T-cell (primary cell): ENCODE results near the gene KANSL2. TPM values are rescaled to one million over a fixed set of nuclear protein-coding genes. Genes with fewer than 3 reads are reported as not detected.
"Not testable (repeated sequence)": the region's sequence is repeated elsewhere in the genome, so short reads cannot be mapped to it uniquely, and the experiment has no call there.

ENCODE experiments used
- ATAC-seq, 4 experiments: fragments of 200-7000 bp in 3 of 4; fragments of 150-1000 bp in 1 of 4; cut with Tn5 transposase; replicated peaks in 1 of 4; 1 replicate in 3 of 4; 2 replicates in 1 of 4; pipeline ENCODE4 v1.10.0; 2021; ENCODE audit warnings: moderate library complexity in 3 of 4, mild to moderate bottlenecking in 2 of 4, moderate number of reproducible peaks in 1 of 4
- CTCF ChIA-PET, 2 donors: fragments of 300-600 bp; sonication (Branson Sonifier 250); formaldehyde crosslinking; loops; one replicate each; lab custom pipeline; 2022; ENCODE audit warnings: antibody characterized with exemption in 2 of 2; lab: Charles Lee
- POLR2A ChIA-PET, 2 donors: fragments of 300-600 bp; sonication (Branson Sonifier 250); formaldehyde crosslinking; loops; one replicate each; lab custom pipeline; 2022; ENCODE audit warnings: antibody characterized with exemption in 2 of 2; lab: Charles Lee
- DNase-seq, 35 experiments: peaks; one replicate each; pipeline versions ENCODE4 v3.0.0 to v3.0.0-alpha.2; 2013 to 2023
- H3K27ac ChIP-seq: one replicate; pipeline ENCODE4 v1.5.1; 2013; ENCODE audit warnings: low read length
- H3K27me3 ChIP-seq, 2 experiments: replicated peaks in 1 of 2; 1 replicate in 1 of 2; 2 replicates in 1 of 2; pipeline versions ENCODE4 v1.6.1 to v1.7.0; 2013; ENCODE audit warnings: low read length in 1 of 2, mixed read lengths in 1 of 2; ENCODE audit not compliant: control insufficient read depth in 2 of 2, insufficient read depth in 2 of 2; ENCODE audit errors: extremely low read depth in 1 of 2
- H3K36me3 ChIP-seq, 2 donors: 1 replicate in 1 of 2; 2 replicates in 1 of 2; pipeline versions ENCODE4 v1.6.1 to v1.7.0; 2013; ENCODE audit warnings: low read length in 1 of 2; ENCODE audit not compliant: control insufficient read depth in 2 of 2, insufficient read depth in 1 of 2; ENCODE audit errors: extremely low read depth in 1 of 2
- H3K4me1 ChIP-seq, 2 experiments: 1 replicate in 1 of 2; 2 replicates in 1 of 2; pipeline versions ENCODE4 v1.6.1 to v1.7.0; 2013; ENCODE audit warnings: low read length in 2 of 2, mixed read lengths in 1 of 2; ENCODE audit not compliant: insufficient read depth in 2 of 2, control insufficient read depth in 1 of 2; ENCODE audit errors: extremely low read depth in 1 of 2
- H3K4me3 ChIP-seq, 2 donors: 1 replicate in 1 of 2; 2 replicates in 1 of 2; pipeline versions ENCODE4 v1.5.1 to v1.7.0; 2013; ENCODE audit warnings: mild to moderate bottlenecking in 2 of 2, low read length in 1 of 2, moderate library complexity in 1 of 2; ENCODE audit not compliant: control insufficient read depth in 1 of 2; ENCODE audit errors: extremely low read depth in 1 of 2
- H3K9me3 ChIP-seq: 2 replicates; pipeline ENCODE4 v1.7.0; 2013
- H3K27ac Mint-ChIP-seq, 2 donors: one replicate each; pipeline ENCODE4 v1.8.0; 2020 to 2021; ENCODE audit warnings: mild to moderate bottlenecking in 2 of 2, mixed read lengths in 2 of 2
- H3K27me3 Mint-ChIP-seq, 2 donors: one replicate each; pipeline ENCODE4 v1.8.0; 2021 to 2022; ENCODE audit warnings: mixed read lengths in 2 of 2
- H3K36me3 Mint-ChIP-seq: one replicate; pipeline ENCODE4 v1.8.0; 2021; ENCODE audit warnings: mixed read lengths
- H3K4me1 Mint-ChIP-seq, 3 donors: one replicate each; pipeline ENCODE4 v1.8.0; 2020 to 2022; ENCODE audit warnings: mixed read lengths in 3 of 3, mild to moderate bottlenecking in 1 of 3
- H3K4me3 Mint-ChIP-seq, 3 donors: one replicate each; pipeline ENCODE4 v1.8.0; 2020 to 2022; ENCODE audit warnings: mild to moderate bottlenecking in 3 of 3, mixed read lengths in 3 of 3, moderate library complexity in 3 of 3
- H3K9me3 Mint-ChIP-seq, 3 donors: one replicate each; pipeline ENCODE4 v1.8.0; 2020 to 2022; ENCODE audit warnings: mixed read lengths in 3 of 3
- WGBS: methylation state at CpG from one replicate; pipeline ENCODE4 v1.1.5; 2013; ENCODE audit warnings: missing lambda C conversion rate; ENCODE audit not compliant: insufficient coverage; 5-methylcytosine and 5-hydroxymethylcytosine counted together
- total RNA-seq, 35 experiments: library from RNA in 6 of 35; stranded (reverse) in 6 of 35; fragments of 120-200 nt in 1 of 35; gene quantifications; one replicate each; pipeline versions ENCODE4 v1.2.1 to v1.2.4 and lab custom pipeline; 2013 to 2026

KANSL2 gene, protein sequence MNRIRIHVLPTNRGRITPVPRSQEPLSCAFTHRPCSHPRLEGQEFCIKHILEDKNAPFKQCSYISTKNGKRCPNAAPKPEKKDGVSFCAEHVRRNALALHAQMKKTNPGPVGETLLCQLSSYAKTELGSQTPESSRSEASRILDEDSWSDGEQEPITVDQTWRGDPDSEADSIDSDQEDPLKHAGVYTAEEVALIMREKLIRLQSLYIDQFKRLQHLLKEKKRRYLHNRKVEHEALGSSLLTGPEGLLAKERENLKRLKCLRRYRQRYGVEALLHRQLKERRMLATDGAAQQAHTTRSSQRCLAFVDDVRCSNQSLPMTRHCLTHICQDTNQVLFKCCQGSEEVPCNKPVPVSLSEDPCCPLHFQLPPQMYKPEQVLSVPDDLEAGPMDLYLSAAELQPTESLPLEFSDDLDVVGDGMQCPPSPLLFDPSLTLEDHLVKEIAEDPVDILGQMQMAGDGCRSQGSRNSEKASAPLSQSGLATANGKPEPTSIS
- total RNA-seq, result 100 to 1,000 TPM in 2 of 5 donors, 10 to 100 TPM in 3; 64.1 to 118 (median 66.4) TPM
- total RNA-seq (2013), result 67.7 TPM
- 68.2 to 193 (median 94.8) reads per million in 29 experiments for total RNA-seq (lab: John Stamatoyannopoulos, UW)

DNA sequence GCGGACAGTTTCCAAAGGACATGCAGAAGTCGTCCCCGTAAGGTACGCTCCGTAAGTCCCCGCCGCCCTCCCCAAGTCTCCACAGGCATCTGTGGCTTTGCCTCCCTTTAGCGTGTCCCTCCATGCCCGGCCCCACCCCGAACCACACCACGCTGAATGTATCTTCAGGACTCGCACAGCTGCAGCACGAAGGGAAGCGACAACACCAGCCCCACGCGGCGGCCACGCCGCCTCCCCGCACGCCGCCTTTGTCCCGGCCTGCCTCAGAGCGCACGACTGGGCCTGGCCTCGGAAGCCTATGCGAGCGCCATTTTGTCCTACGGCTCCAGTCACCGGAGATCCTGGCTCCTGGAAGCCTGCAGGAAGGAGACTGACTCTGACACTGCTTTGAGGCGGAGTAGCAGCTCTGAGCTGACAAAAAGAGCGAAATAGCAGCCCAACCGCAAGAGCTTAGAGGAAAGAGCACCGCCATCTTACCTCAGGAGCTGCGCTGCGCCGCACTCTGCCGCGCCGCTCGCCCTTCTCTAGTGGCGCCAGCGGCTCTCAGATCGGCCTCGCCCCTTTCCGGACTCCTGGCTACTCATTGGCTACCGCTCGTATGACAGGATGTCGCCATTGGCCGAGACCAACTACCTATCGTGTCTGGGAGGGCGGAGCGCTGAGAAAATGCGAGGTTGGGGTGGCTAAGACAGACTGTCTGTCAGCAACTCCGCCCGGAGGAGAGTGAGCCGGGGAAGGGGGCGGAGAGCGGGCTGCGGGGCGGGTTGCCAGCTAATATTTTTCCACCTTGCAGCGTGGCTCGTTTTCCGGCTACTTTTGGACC lies at the start of gene KANSL2:
Gene KANSL2, minus strand, starts transcription at position 529 of the 823 bp plus-strand sequence. CDS start 606 bp downstream, outside the sequence.
- DNase-seq (peak; percentile 90 to 99 (median 98)), ATAC-seq (peak; percentile 94 to 97 (median 96))
- ChIA-PET CTCF (interaction anchor here in 1 of 2 donors (1.1 to 1.3 kb wide), 2 partner anchors 35 to 170 kb away, joined by 3 to 4 read pairs; partner anchors contain the start of genes CCNT1 and DDX23), POLR2A (interaction anchor here (0.5 to 1.8 kb wide), 10 partner anchors 11 to 525 kb away, joined by 3 to 12 read pairs (median 3); partner anchors contain the start of genes ASB8 (in 1 of the 2) and DDX23 (in 1 of the 2))
- Mint-ChIP-seq H3K4me3 (peak within 1 kb of the TSS; percentile 95 to 98 (median 96)), H3K36me3 (peaks cover 32% of the 10 kb centered on the region), H3K27ac (peak within 1 kb of the TSS; percentile 98), H3K9me3 (no peaks in the 10 kb centered on the region), H3K4me1 (peaks cover 43 to 52% (median 44%) of the 10 kb centered on the region in 3 donors), H3K27me3 (no peaks in the 10 kb centered on the region)
- H3K27me3 ChIP-seq, result no peaks in the 10 kb centered on the region
- H3K4me1 ChIP-seq, result peaks cover 32 to 35% of the 10 kb centered on the region in 2 experiments
- peak within 1 kb of the TSS; percentile 88 to 92 for H3K4me3 ChIP-seq
- peaks cover 3 to 31% of the 10 kb centered on the region in 2 donors for H3K36me3 ChIP-seq
- H3K9me3 ChIP-seq, result no peaks in the 10 kb centered on the region
- H3K27ac ChIP-seq, result peak within 1 kb of the TSS; percentile 92
- WGBS, result under 1% methylated on average over 64 of the region's 64 CpGs

DNA sequence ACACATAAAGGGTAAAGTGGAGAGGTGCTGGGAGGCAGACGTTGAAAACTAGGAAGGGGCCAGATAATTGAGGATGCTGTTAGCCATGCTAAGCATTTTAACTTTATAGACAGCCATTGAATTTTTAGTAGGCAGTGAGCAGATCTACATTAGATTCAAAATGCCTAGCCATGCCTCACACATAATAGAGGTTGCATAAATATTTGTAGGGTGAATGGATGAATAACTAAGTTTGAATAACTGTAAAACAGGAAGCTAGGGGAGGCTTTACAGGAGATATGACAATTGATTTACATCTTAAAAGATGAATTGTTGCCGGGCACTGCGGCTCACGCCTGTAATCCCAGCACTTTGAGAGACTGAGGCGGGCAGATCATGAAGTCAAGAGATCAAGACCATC lies 46.8 kb upstream of the KANSL2 start:
- H3K9me3 Mint-ChIP-seq, result no peaks in the 10 kb centered on the region
- Histone ChIP-seq H3K4me3 (no peak overlapping the region), H3K36me3 (no peaks in the 10 kb centered on the region), H3K9me3 (no peaks in the 10 kb centered on the region), H3K27ac (no peak overlapping the region), H3K27me3 (peaks cover 0 to 5% of the 10 kb centered on the region in 2 experiments), H3K4me1 (no peaks in the 10 kb centered on the region)
- DNase-seq (no peak), ATAC-seq (no peak)
- ChIA-PET CTCF (interaction anchor here in 1 of 2 donors (1.1 kb wide), 1 partner anchor 25 kb away, joined by 8 read pairs; no protein-coding TSS in a partner anchor), POLR2A (no interaction called here)
- H3K27ac Mint-ChIP-seq, result no peak overlapping the region
- 90% methylated on average over 4 of the region's 5 CpGs for WGBS
- H3K4me1 Mint-ChIP-seq, result no peaks in the 10 kb centered on the region
- no peak overlapping the region for H3K4me3 Mint-ChIP-seq
- no peaks in the 10 kb centered on the region for H3K36me3 Mint-ChIP-seq
- peaks cover 0 to 6% of the 10 kb centered on the region in 2 donors for H3K27me3 Mint-ChIP-seq

GRCh38 chr12:48720737-48721136 lies 38.7 kb upstream of the KANSL2 start:
- H3K27ac Mint-ChIP-seq, DNase-seq, ATAC-seq, H3K4me3 ChIP-seq, POLR2A ChIA-PET, H3K27me3 ChIP-seq, H3K9me3 ChIP-seq, H3K4me3 Mint-ChIP-seq, H3K36me3 Mint-ChIP-seq, H3K27ac ChIP-seq, H3K27me3 Mint-ChIP-seq, CTCF ChIA-PET, H3K36me3 ChIP-seq: not testable (repeated sequence)
- Mint-ChIP-seq H3K4me1 (peaks cover 13 to 16% (median 14%) of the 10 kb centered on the region in 3 donors), H3K9me3 (peaks cover 11 to 14% (median 13%) of the 10 kb centered on the region in 3 donors)
- WGBS, result 100% methylated on average over 1 of the region's 1 CpG
- H3K4me1 ChIP-seq, result peaks cover 3 to 11% of the 10 kb centered on the region in 2 experiments

DNA sequence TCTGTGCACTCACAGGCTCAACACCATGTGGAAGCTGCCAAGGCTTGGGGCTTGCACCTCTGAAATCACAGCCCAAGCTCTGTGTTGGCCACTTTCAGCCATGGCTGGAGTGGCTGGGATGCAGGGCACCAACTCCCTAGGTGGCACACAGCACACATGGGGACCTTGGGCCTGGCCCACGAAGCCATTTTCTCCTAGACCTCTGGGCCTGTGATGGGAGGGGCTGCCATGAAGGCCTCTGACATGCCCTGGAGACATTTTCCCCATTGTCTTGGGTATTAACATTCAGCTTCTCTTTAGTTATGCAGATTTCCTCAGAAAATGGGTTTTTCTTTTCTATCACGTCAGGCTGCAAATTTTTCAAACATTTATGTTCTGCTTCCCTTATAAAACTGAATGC lies 38.1 kb upstream of the KANSL2 start:
- H3K27ac ChIP-seq, ATAC-seq, H3K36me3 Mint-ChIP-seq, H3K9me3 ChIP-seq, H3K36me3 ChIP-seq, H3K4me3 ChIP-seq, H3K4me3 Mint-ChIP-seq, H3K27ac Mint-ChIP-seq, H3K27me3 ChIP-seq, DNase-seq, H3K27me3 Mint-ChIP-seq, CTCF ChIA-PET: not testable (repeated sequence)
- peaks cover 6 to 16% of the 10 kb centered on the region in 2 experiments for H3K4me1 ChIP-seq
- peaks cover 19 to 21% (median 20%) of the 10 kb centered on the region in 3 donors for H3K4me1 Mint-ChIP-seq
- POLR2A ChIA-PET, result interaction anchor here in 1 of 2 donors (0.6 kb wide), 1 partner anchor 33 kb away, joined by 8 read pairs; no protein-coding TSS in a partner anchor
- WGBS, result 50% methylated on average over 1 of the region's 2 CpGs
- H3K9me3 Mint-ChIP-seq, result peaks cover 11 to 14% (median 13%) of the 10 kb centered on the region in 3 donors

- H3K9me3 ChIP-seq, POLR2A ChIA-PET, H3K4me3 Mint-ChIP-seq, ATAC-seq, H3K27me3 ChIP-seq, H3K27ac Mint-ChIP-seq, H3K27me3 Mint-ChIP-seq, H3K27ac ChIP-seq, H3K4me3 ChIP-seq, H3K36me3 ChIP-seq, DNase-seq, CTCF ChIA-PET: not testable (repeated sequence)
- WGBS, result 92% methylated on average over 3 of the region's 4 CpGs
- Mint-ChIP-seq H3K4me1 (peaks cover 31 to 33% (median 31%) of the 10 kb centered on the region in 3 donors), H3K36me3 (peaks cover 17% of the 10 kb centered on the region), H3K9me3 (peaks cover 11 to 14% (median 13%) of the 10 kb centered on the region in 3 donors)
- peaks cover 15 to 23% of the 10 kb centered on the region in 2 experiments for H3K4me1 ChIP-seq
Observed at GRCh38 chr12:48719002-48719401, 37.0 kb upstream of the KANSL2 start.
